Measurements from ENCODE around the gene TSPAN6.
A peak's percentile ranks its signal among the peaks of the same experiment; 100 is the strongest.

The TSPAN6 gene
- 0.68 to 3.1 (median 1.3) reads per million in 4 experiments for total RNA-seq

- DNase-seq, result peak; percentile 55
Measured at GRCh38 chrX:100636321-100636991, at the start of gene TSPAN6. Gene TSPAN6 (minus strand): TSS chrX:100636806. CDS start chrX:100636694, 112 bp downstream.

- DNase-seq, result no peak
Measured at GRCh38 chrX:100685997-100686305, 49.3 kb upstream of the TSPAN6 start.

- peak; percentile 19 for DNase-seq
Measured at GRCh38 chrX:100685284-100685996, 48.8 kb upstream of the TSPAN6 start.

GRCh38 chrX:100682939-100683338 is 46.3 kb upstream of the TSPAN6 start:
- DNase-seq, result no peak

- no peak for DNase-seq
Measured at GRCh38 chrX:100681599-100681998, 45.0 kb upstream of the TSPAN6 start.

GRCh38 chrX:100680756-100681155 is 44.1 kb upstream of the TSPAN6 start:
- DNase-seq, result no peak

GRCh38 chrX:100677611-100678181 is 41.1 kb upstream of the TSPAN6 start:
- no peak for DNase-seq

- no peak for DNase-seq
Measured at GRCh38 chrX:100674705-100675104, 38.1 kb upstream of the TSPAN6 start.

GRCh38 chrX:100673397-100673953 is 36.9 kb upstream of the TSPAN6 start:
- DNase-seq, result no peak

- DNase-seq, result no peak
Measured at GRCh38 chrX:100672966-100673365, 36.4 kb upstream of the TSPAN6 start.

- DNase-seq, result no peak
Measured at GRCh38 chrX:100663642-100664041, 27.0 kb upstream of the TSPAN6 start.

GRCh38 chrX:100662796-100663195 is 26.2 kb upstream of the TSPAN6 start:
- no peak for DNase-seq

GRCh38 chrX:100662170-100662569 is 25.6 kb upstream of the TSPAN6 start:
- no peak for DNase-seq

GRCh38 chrX:100659431-100660137 is 23.0 kb upstream of the TSPAN6 start:
- no peak for DNase-seq

- no peak for DNase-seq
Measured at GRCh38 chrX:100658941-100659381, 22.4 kb upstream of the TSPAN6 start.

- DNase-seq, result no peak
Measured at GRCh38 chrX:100654261-100654660, 17.7 kb upstream of the TSPAN6 start.

- DNase-seq, result no peak
Measured at GRCh38 chrX:100652266-100652665, 15.7 kb upstream of the TSPAN6 start.

- DNase-seq, result no peak
Measured at GRCh38 chrX:100650841-100651240, 14.2 kb upstream of the TSPAN6 start.

- DNase-seq, result no peak
Measured at GRCh38 chrX:100649550-100650356, 13.1 kb upstream of the TSPAN6 start.

- no peak for DNase-seq
Measured at GRCh38 chrX:100648458-100649417, 12.1 kb upstream of the TSPAN6 start.

- DNase-seq, result no peak
Measured at GRCh38 chrX:100647739-100648138, 11.1 kb upstream of the TSPAN6 start.
